Adipocyte (in vitro differentiated cells): ENCODE results near the gene PARD3.

Source experiments
- DNase-seq: peaks from one replicate; pipeline ENCODE4 v3.0.0-alpha.2; 2015; ENCODE audit warnings: low read depth
- H3K27me3 ChIP-seq: replicated peaks from 2 replicates; pipeline ENCODE4 v1.7.0; 2013; ENCODE audit warnings: mild to moderate bottlenecking, low read length, moderate library complexity; ENCODE audit not compliant: control insufficient read depth, insufficient read depth
- H3K36me3 ChIP-seq: 2 replicates; pipeline ENCODE4 v1.7.0; 2013; ENCODE audit warnings: low read length, mild to moderate bottlenecking, moderate library complexity; ENCODE audit not compliant: control insufficient read depth, insufficient read depth, severe bottlenecking
- H3K4me1 ChIP-seq: 2 replicates; pipeline ENCODE4 v1.7.0; 2013; ENCODE audit warnings: mild to moderate bottlenecking, low read length, moderate library complexity; ENCODE audit not compliant: control insufficient read depth, insufficient read depth
- H3K4me3 ChIP-seq: 2 replicates; pipeline ENCODE4 v1.7.0; 2013; ENCODE audit warnings: mild to moderate bottlenecking, low read length, moderate library complexity
- H3K9ac ChIP-seq: 2 replicates; pipeline ENCODE4 v1.7.0; 2013; ENCODE audit warnings: mild to moderate bottlenecking, low read length, moderate library complexity
- H3K9me3 ChIP-seq: 2 replicates; pipeline ENCODE4 v1.7.0; 2013; ENCODE audit warnings: mild to moderate bottlenecking, low read length, moderate library complexity; ENCODE audit not compliant: control insufficient read depth

Gene PARD3

DNA sequence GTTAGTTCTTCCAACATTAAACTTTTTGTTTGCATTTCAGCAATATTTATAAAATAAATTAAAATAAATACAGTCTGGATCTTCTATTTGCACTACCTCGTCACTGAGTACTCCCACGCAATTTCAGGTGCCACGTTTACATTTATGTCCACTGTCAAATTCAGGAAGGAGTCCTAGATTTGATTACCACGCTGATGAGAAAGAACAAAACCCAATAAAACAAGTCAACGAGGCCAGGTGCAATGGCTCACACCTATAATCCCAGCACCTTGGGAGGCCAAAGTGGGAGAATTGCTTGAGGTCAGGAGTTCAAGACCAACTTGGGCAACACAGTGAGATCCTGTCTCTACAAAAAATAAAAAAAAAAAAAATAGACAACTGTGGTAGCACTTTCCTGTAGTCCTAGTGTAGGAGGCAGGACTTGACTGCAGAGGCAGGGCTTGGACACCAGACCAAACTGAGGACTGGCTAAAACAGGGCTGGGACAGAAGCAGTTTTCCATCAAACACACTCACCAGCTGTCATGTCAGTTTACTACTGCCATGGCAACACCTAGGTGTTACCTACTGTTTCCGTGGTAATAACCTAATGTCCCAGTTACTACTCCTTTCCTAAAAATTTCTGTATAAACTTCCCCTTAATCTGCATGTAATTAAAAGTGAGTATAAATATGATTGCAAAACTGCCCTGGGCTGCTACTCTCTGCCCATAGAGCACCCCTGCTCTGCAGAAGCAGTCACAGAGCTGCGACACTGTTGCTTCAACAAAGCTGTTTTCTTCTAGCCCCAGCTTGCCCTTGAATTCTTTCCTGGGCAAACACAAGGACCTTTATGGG, 341.7 kb downstream of the PARD3 start:
- Histone ChIP-seq H3K9ac (no peak overlapping the region), H3K4me1 (peaks cover 14% of the 10 kb centered on the region), H3K27me3 (no peaks in the 10 kb centered on the region), H3K9me3 (no peaks in the 10 kb centered on the region), H3K36me3 (no peaks in the 10 kb centered on the region), H3K4me3 (no peak overlapping the region)
- peak; percentile 42 for DNase-seq

DNA sequence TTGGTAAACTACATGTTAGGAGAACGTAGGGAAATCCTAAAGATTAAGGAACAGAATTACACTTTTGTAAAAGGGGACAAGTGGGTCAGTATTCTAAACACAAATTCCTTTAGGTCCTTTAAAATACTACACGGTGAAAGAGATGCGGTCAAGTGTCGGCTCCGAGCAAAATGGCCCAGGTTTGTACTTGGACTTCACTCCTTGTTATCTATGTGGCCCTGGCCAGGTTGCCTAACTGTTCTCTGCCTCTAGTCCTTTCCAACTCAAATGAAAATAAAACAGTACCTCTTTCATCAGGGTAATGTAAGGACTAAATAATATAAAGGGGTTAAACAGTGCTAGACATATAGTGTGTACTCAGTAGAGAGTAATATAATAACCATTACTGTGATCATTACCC, 344.8 kb downstream of the PARD3 start:
- Histone ChIP-seq H3K27me3 (no peaks in the 10 kb centered on the region), H3K9ac (no peak overlapping the region), H3K4me3 (no peak overlapping the region), H3K4me1 (peaks cover 9% of the 10 kb centered on the region), H3K36me3 (peaks cover 4% of the 10 kb centered on the region), H3K9me3 (no peaks in the 10 kb centered on the region)
- DNase-seq, result no peak

DNA sequence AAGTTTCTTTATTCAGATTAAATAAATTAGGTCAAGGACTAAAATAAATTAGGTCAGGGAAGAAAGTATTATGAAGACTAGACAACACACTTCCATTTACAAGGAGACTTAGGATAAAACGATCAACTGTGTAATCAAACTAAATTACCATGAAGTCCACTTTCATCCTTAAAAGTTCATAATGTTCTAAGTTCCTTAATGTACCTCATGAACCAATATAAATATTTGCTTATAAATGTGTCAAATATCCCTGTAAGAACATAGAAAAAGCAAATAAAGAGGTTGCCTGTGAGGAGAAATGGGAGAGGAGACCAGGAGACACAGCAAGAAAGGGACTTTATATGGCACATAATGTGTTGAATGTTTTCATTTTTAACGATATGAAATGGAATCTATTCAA, 345.6 kb downstream of the PARD3 start:
- H3K9me3 ChIP-seq, result no peaks in the 10 kb centered on the region
- H3K9ac ChIP-seq, result no peak overlapping the region
- no peak for DNase-seq
- no peaks in the 10 kb centered on the region for H3K27me3 ChIP-seq
- H3K4me1 ChIP-seq, result peaks cover under 1% of the 10 kb centered on the region
- peaks cover 4% of the 10 kb centered on the region for H3K36me3 ChIP-seq
- no peak overlapping the region for H3K4me3 ChIP-seq

DNA sequence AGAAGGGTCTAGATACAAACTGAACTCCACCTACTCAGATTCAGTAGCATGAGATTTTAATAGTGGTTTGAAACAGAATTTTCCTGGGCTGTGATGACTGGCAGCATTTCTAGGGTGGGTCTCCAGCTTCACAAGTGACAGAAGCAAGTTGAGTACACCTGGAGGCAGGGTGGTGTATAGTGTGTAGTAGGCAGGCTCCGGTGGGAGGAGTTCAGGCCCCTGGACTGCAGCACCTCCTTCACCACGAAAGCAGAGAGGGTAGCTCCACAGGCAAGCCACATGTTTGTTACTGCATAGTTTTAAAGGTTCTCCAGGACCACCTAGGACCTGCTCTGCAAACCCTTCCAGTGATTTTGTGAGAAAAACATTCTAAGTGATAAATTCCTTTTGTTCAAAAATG, 347.2 kb downstream of the PARD3 start:
- Histone ChIP-seq H3K4me1 (no peaks in the 10 kb centered on the region), H3K9ac (no peak overlapping the region), H3K4me3 (no peak overlapping the region), H3K36me3 (peaks cover 4% of the 10 kb centered on the region), H3K9me3 (no peaks in the 10 kb centered on the region), H3K27me3 (no peaks in the 10 kb centered on the region)
- DNase-seq, result no peak

DNA sequence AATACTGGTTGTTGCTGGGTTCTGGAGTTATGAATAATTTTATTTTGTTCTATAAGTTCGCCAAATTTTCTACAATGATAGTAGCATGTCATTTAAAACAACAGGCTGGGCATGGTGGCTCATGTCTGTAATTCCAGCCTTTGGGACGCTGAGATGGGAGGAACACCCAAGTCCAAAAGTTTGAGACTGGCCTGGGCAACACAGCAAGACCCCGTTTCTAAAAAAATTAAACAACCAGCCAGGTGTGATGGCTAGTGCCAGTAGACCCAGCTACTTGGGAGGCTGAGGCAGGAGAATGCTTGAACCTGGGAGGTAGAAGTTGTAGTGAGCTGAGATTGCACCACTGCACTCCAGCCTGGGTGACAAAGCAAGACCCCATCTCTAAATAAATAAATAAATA, 347.7 kb downstream of the PARD3 start:
- Histone ChIP-seq H3K9me3 (no peaks in the 10 kb centered on the region), H3K9ac (no peak overlapping the region), H3K27me3 (no peaks in the 10 kb centered on the region), H3K4me3 (no peak overlapping the region), H3K36me3 (peaks cover 4% of the 10 kb centered on the region), H3K4me1 (no peaks in the 10 kb centered on the region)
- DNase-seq, result no peak

DNA sequence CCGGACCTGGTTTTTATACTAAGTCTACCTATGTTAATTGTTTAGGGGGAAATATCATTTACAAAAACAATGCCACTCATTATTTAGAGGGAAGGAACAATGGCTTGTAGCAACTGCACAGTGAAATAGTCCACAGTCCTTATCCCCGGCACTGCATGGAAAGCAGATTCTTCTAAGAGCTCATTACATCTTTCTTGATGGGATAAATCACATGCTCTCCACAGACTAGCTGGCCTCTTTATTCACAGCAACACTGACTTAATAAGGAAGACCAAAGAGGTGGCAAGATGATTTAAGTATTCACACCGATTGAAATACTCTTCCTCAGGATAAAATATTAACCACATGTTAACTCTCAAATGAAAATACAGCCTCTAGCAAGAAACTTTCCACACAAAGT, 349.4 kb downstream of the PARD3 start:
- H3K27me3 ChIP-seq, result no peaks in the 10 kb centered on the region
- DNase-seq, result no peak
- no peaks in the 10 kb centered on the region for H3K9me3 ChIP-seq

DNA sequence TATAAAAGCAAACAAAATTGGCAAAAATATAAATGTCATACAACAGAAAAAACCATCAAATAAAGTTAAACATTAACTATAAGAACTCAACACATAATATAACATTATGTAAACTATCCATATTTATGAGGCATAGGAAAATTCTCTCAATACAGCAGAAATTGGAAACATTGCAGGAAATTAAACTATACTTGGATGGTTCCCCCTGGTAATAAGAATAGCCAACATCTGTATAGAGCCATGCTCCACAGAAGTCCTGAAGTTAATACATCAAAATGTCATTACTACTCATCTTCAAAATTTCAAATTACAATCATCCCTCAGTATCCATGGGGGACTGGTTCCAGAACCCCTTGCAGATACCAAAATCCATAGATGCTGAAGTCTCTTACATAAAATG, 350.5 kb downstream of the PARD3 start:
- H3K4me3 ChIP-seq, result no peak overlapping the region
- no peaks in the 10 kb centered on the region for H3K27me3 ChIP-seq
- H3K36me3 ChIP-seq, result peaks cover 4% of the 10 kb centered on the region
- H3K4me1 ChIP-seq, result no peaks in the 10 kb centered on the region
- no peak overlapping the region for H3K9ac ChIP-seq
- H3K9me3 ChIP-seq, result no peaks in the 10 kb centered on the region
- no peak for DNase-seq

More for the DNA sequence above, 349.4 kb downstream of the PARD3 start:
- H3K4me3 ChIP-seq, result no peak overlapping the region
- H3K4me1 ChIP-seq, result no peaks in the 10 kb centered on the region
- peaks cover 4% of the 10 kb centered on the region for H3K36me3 ChIP-seq
- no peak overlapping the region for H3K9ac ChIP-seq

DNA sequence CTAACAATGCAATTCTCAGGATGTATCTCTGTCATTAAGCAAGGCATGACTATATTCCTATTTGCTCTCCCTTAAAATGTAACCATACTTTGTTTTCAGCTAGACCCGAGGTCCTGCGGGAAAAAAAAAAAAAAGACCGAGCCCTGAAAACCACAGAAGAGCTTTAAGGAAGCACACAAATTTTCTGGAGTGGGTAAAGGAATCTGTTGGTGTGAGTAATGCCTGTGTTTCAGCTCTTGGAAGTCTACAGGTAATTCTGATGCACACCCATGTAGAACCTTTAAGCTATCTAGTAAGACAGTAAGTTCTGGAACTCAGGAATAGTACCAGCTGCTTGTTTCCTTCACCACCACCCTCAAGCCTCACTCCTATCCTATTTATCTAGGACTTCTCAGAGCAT, 351.1 kb downstream of the PARD3 start:
- no peak for DNase-seq
- H3K9ac ChIP-seq, result no peak overlapping the region
- H3K4me3 ChIP-seq, result no peak overlapping the region
- H3K4me1 ChIP-seq, result no peaks in the 10 kb centered on the region
- no peaks in the 10 kb centered on the region for H3K9me3 ChIP-seq
- H3K36me3 ChIP-seq, result peaks cover 4% of the 10 kb centered on the region
- no peaks in the 10 kb centered on the region for H3K27me3 ChIP-seq

DNA sequence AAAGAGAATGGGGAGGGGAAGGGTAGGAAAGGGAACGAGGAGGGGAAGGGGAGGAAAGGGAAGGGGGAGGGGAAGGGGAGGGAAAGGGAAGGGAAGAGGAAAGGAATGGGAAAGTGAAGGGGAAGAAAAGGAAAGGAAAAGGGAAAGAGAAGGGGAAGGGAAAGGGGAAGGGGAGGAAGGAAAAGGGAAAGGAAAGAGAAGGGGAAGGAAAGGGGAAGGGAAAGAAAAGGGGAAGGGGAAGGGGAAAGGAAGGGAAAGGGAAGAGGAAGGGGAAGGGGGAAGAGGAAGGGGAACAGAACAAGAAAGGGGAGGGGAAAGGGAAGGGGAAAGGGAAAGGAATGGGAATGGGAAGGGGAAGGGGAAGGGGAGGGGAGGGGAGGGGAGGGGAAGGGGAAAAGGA, 352.1 kb downstream of the PARD3 start:
- no peak overlapping the region for H3K4me3 ChIP-seq
- H3K9ac ChIP-seq, result no peak overlapping the region

DNA sequence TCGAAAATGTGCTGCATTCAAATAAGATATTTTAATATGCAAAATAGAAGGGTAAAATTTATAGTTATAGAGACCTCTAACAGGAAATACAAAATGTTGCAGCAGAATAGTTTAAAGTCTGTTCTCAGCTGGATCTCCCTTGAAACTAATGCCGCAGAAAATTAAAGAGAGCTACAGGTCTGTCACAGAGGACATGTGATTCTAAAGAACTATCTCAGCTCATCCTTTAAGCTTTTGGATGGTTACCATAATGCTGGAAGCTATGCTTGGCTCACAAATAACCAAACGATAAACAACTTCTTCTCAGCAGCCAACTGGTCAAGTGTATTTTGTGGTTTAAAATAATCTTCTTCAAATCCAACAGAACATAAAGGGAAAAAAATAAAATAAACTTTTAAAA, 353.0 kb downstream of the PARD3 start:
- Histone ChIP-seq H3K27me3 (no peaks in the 10 kb centered on the region), H3K4me1 (no peaks in the 10 kb centered on the region), H3K4me3 (no peak overlapping the region), H3K36me3 (peaks cover 1% of the 10 kb centered on the region), H3K9me3 (no peaks in the 10 kb centered on the region), H3K9ac (no peak overlapping the region)
- DNase-seq, result no peak

More for the DNA sequence above, 352.1 kb downstream of the PARD3 start:
- Histone ChIP-seq H3K36me3 (peaks cover 4% of the 10 kb centered on the region), H3K9me3 (no peaks in the 10 kb centered on the region), H3K27me3 (no peaks in the 10 kb centered on the region), H3K4me1 (no peaks in the 10 kb centered on the region)
- DNase-seq, result no peak

DNA sequence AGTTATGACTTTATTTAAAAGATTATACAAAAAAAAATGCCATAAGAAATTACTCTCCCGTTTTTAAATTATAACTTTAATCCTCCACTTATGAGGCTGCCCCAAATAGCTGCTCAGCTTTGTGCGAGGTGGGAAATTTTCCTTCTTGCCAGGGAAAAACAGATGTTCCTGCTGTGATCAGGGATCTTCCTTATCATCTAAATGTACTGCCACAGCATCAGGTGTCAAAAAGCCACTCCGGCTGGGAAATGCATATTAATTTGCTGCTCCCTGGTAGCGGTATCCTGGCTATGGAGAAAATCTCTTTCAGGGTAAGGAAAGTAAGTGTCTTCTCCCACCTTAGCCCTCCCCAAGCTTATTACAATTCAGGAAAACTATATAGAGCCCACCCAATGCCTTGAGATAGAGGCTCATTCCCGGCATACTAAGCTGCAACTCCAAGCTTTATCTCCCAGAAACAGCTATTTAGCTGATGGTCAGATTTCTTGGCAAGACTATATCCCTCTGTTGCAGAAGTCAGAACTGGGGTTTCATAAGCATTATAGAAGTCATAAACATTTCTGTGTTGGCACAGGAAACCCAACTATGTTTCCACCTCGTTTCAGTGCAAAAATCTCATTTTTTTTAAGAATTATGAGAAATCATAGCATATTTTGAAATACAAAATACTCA, 360.4 kb downstream of the PARD3 start:
- peak; percentile 50 for DNase-seq
- H3K4me3 ChIP-seq, result peak overlapping the region; percentile 56
- no peaks in the 10 kb centered on the region for H3K36me3 ChIP-seq
- no peak overlapping the region for H3K9ac ChIP-seq
- peaks cover 16% of the 10 kb centered on the region for H3K4me1 ChIP-seq
- no peaks in the 10 kb centered on the region for H3K27me3 ChIP-seq
- no peaks in the 10 kb centered on the region for H3K9me3 ChIP-seq
